DOHH2 (cell line): ENCODE measurements around the gene PHACTR1.

ENCODE experiments used
- H3F3A ChIP-seq: fragments of 200-600 bp; sonication (generic), shearing (Covaris generic); 2 replicates; pipeline ENCODE4 v1.6.0; 2016; ENCODE audit warnings: antibody characterized with exemption, mild to moderate bottlenecking; ENCODE audit not compliant: control insufficient read depth, insufficient read depth
- H3K27ac ChIP-seq: fragments of 200-600 bp; sonication (generic); 2 replicates; pipeline ENCODE4 v1.5.1; 2014; ENCODE audit warnings: low read depth, mild to moderate bottlenecking, low read length, moderate library complexity
- H3K27me3 ChIP-seq: fragments of 200-600 bp; sonication (generic); 2 replicates; pipeline ENCODE4 v1.6.1; 2014; ENCODE audit warnings: mild to moderate bottlenecking, low read length, mixed read lengths; ENCODE audit not compliant: control insufficient read depth
- H3K36me3 ChIP-seq: fragments of 200-600 bp; sonication (generic); 2 replicates; pipeline ENCODE4 v1.6.1; 2014; ENCODE audit warnings: mild to moderate bottlenecking, low read length, moderate library complexity, mixed read lengths; ENCODE audit not compliant: control insufficient read depth
- H3K4me1 ChIP-seq: fragments of 200-600 bp; sonication (generic); 2 replicates; pipeline ENCODE4 v1.6.1; 2014; ENCODE audit warnings: mild to moderate bottlenecking, low read length, mixed read lengths; ENCODE audit not compliant: control insufficient read depth
- H3K4me2 ChIP-seq: fragments of 200-600 bp; sonication (generic); 2 replicates; pipeline ENCODE4 v1.6.0; 2014; ENCODE audit warnings: mild to moderate bottlenecking, low read length, moderate library complexity
- H3K4me3 ChIP-seq: fragments of 200-600 bp; sonication (generic); 2 replicates; pipeline ENCODE4 v1.5.1; 2014; ENCODE audit warnings: mild to moderate bottlenecking, low read length, mixed read lengths
- H3K79me2 ChIP-seq: fragments of 200-600 bp; sonication (generic); 2 replicates; pipeline ENCODE4 v1.6.1; 2014; ENCODE audit warnings: mild to moderate bottlenecking, low read length, mixed read lengths; ENCODE audit not compliant: control insufficient read depth
- H3K9me2 ChIP-seq: fragments of 200-600 bp; sonication (generic); replicated peaks from 2 replicates; pipeline ENCODE4 v1.6.1; 2014; ENCODE audit warnings: mild to moderate bottlenecking, low read length, mixed read lengths; ENCODE audit not compliant: control insufficient read depth
- H3K9me3 ChIP-seq: fragments of 200-600 bp; sonication (generic); 2 replicates; pipeline ENCODE4 v1.6.1; 2014; ENCODE audit warnings: antibody characterized with exemption, low read length, mixed read lengths; ENCODE audit not compliant: control insufficient read depth, insufficient read depth
- H4K20me1 ChIP-seq: fragments of 200-600 bp; sonication (generic); 2 replicates; pipeline ENCODE4 v1.6.0; 2014; ENCODE audit warnings: low read depth, mild to moderate bottlenecking, antibody characterized with exemption, low read length, moderate library complexity; ENCODE audit not compliant: control insufficient read depth, insufficient read depth
- EZH2phosphoT487 ChIP-seq: fragments of 200-600 bp; sonication (generic); IDR thresholded peaks from 2 replicates; pipeline ENCODE4 v1.6.1; 2017; ENCODE audit warnings: borderline replicate concordance, mild to moderate bottlenecking, antibody characterized with exemption, low read length, moderate library complexity, mixed read lengths
- TF ChIP-seq, protein P1 (sequence below): fragments of 200-600 bp; sonication (generic); IDR thresholded peaks from one replicate; pipeline ENCODE4 v1.5.1; 2014; ENCODE audit warnings: antibody characterized with exemption, mild to moderate bottlenecking, low read depth, low read length; ENCODE audit not compliant: poor library complexity, severe bottlenecking

Gene PHACTR1

DNA sequence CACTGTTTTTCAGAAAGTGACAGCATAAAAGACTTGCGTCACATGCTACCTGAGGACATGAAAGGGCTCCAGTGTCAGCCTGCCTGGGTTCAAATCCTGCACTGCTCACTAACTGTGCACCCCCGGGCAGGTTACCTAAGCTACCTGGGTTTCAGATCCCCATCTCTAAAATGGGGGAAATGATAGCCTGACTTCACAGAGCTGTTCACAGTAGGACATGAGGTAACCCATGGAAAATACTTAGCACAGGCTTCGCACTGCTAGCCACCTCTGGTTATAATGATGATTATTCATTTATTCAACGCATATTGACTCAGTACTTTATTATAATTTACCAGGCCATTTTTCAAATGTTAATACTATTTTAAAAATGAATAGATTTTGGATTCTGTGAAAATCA, 588.7 kb downstream of the PHACTR1 start:
- peak overlapping the region; percentile 60 for H3K4me2 ChIP-seq
- H3K79me2 ChIP-seq: no peaks in the 10 kb centered on the region
- no peaks in the 10 kb centered on the region for H3K9me3 ChIP-seq
- H3K36me3 ChIP-seq: peaks cover 31% of the 10 kb centered on the region
- TF ChIP-seq, protein P1, sequence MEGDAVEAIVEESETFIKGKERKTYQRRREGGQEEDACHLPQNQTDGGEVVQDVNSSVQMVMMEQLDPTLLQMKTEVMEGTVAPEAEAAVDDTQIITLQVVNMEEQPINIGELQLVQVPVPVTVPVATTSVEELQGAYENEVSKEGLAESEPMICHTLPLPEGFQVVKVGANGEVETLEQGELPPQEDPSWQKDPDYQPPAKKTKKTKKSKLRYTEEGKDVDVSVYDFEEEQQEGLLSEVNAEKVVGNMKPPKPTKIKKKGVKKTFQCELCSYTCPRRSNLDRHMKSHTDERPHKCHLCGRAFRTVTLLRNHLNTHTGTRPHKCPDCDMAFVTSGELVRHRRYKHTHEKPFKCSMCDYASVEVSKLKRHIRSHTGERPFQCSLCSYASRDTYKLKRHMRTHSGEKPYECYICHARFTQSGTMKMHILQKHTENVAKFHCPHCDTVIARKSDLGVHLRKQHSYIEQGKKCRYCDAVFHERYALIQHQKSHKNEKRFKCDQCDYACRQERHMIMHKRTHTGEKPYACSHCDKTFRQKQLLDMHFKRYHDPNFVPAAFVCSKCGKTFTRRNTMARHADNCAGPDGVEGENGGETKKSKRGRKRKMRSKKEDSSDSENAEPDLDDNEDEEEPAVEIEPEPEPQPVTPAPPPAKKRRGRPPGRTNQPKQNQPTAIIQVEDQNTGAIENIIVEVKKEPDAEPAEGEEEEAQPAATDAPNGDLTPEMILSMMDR: no peak
- no peak for TF ChIP-seq EZH2phosphoT487
- no peaks in the 10 kb centered on the region for H3K9me2 ChIP-seq
- H3K27ac ChIP-seq: no peak overlapping the region
- 0 out of 2 replicates have a peak overlapping the region, but pooled peaks have one; percentile 12 for H3K4me3 ChIP-seq
- H3F3A ChIP-seq: no peaks in the 10 kb centered on the region
- H4K20me1 ChIP-seq: no peaks in the 10 kb centered on the region; the same call in 1 of the 2 replicates
- H3K4me1 ChIP-seq: peaks cover 26% of the 10 kb centered on the region
- no peaks in the 10 kb centered on the region for H3K27me3 ChIP-seq

DNA sequence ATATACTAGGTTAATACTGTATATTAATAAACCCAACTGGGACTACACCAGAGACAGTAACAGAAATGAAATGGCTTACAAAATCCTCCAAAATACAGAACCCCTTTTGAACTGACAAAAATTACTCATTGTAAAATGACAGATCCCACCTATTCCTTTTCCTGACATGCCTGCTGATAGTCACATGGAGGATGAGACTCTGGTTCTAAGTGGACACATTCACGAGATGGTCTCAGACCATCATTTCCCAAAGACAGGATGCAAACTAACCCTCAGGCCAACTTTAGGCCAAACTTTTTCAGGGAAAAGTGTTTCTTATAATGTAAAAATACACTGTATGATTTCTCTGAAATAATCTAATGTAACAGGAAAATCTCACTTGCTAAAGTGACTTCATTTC, 589.2 kb downstream of the PHACTR1 start:
- Histone ChIP-seq H3K9me3 (no peaks in the 10 kb centered on the region), H3K4me1 (peaks cover 26% of the 10 kb centered on the region), H3K36me3 (peaks cover 31% of the 10 kb centered on the region), H3K4me3 (no peak overlapping the region), H3K27me3 (no peaks in the 10 kb centered on the region), H4K20me1 (no peaks in the 10 kb centered on the region; the same call in 1 of the 2 replicates), H3F3A (no peaks in the 10 kb centered on the region), H3K4me2 (no peak overlapping the region), H3K27ac (no peak overlapping the region), H3K79me2 (no peaks in the 10 kb centered on the region), H3K9me2 (no peaks in the 10 kb centered on the region)
- TF ChIP-seq, protein P1: no peak

DNA sequence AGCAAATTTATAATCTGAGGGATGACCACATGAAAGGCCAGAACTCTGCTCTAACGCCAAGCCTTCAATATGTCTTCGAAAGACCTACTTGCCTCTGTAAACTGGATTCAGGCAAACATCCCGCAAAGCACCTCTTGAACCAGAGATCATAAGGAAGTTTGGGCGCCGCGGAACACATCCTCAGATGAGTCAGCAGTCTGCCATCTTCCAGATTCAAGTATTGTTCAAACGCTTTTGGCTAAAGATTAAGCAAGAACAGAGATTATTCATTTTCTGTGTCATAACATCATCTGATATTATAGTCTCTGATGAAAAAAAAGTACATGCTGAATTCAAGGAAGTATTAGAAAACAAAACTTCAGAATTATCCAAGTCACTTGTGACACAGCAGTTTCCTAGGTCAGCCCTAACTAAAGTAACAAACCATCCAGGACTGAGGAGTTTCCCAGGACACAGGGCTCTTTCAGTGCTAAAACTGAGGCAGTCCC, 591.0 kb downstream of the PHACTR1 start:
- Histone ChIP-seq H3K27ac (no peak overlapping the region), H3K4me2 (no peak overlapping the region), H3K79me2 (no peaks in the 10 kb centered on the region), H3K4me3 (no peak overlapping the region), H4K20me1 (no peaks in the 10 kb centered on the region; the same call in 1 of the 2 replicates), H3K27me3 (no peaks in the 10 kb centered on the region), H3K36me3 (peaks cover 31% of the 10 kb centered on the region), H3K9me2 (no peaks in the 10 kb centered on the region), H3K9me3 (no peaks in the 10 kb centered on the region), H3K4me1 (peaks cover 29% of the 10 kb centered on the region), H3F3A (no peaks in the 10 kb centered on the region)
- TF ChIP-seq EZH2phosphoT487: no peak
- TF ChIP-seq, protein P1: no peak
